B cell (primary cell): ENCODE measurements around the gene XCL1. TPM values are rescaled to one million over a fixed set of nuclear protein-coding genes. Genes with fewer than 3 reads are reported as not detected.
"Not testable (repeated sequence)": the region's sequence is repeated elsewhere in the genome, so short reads cannot be mapped to it uniquely, and the experiment has no call there.

Experiments
- ATAC-seq: fragments of 200-7000 bp; cut with Tn5 transposase; one replicate; pipeline ENCODE4 v1.10.0; 2021; ENCODE audit warnings: low read depth, mild to moderate bottlenecking, moderate number of reproducible peaks, moderate library complexity
- CTCF ChIA-PET: fragments of 350-600 bp; sonication (Branson Sonifier 250); formaldehyde crosslinking; loops from one replicate; lab custom pipeline; 2021; ENCODE audit warnings: antibody characterized with exemption, inconsistent platforms; lab: Charles Lee
- POLR2A ChIA-PET: fragments of 350-600 bp; sonication (Branson Sonifier 250); formaldehyde crosslinking; loops from one replicate; lab custom pipeline; 2021; ENCODE audit warnings: antibody characterized with exemption; lab: Charles Lee
- DNase-seq: peaks from one replicate; pipeline ENCODE4 v3.0.0; 2013
- H2AFZ ChIP-seq: 2 replicates; pipeline ENCODE4 v1.6.1; 2012; ENCODE audit warnings: mild to moderate bottlenecking, low read depth, low read length; ENCODE audit not compliant: insufficient read depth, poor library complexity, severe bottlenecking
- H3K27ac ChIP-seq, 2 donors: 1 replicate in 1 of 2; 2 replicates in 1 of 2; pipeline ENCODE4 v1.5.1; 2012 to 2013; ENCODE audit warnings: low read length in 2 of 2, mild to moderate bottlenecking in 2 of 2, moderate library complexity in 1 of 2
- H3K27me3 ChIP-seq, 4 experiments: fragments of 200-600 bp in 1 of 4; sonication (generic) in 1 of 4; replicated peaks in 1 of 4; 1 replicate in 2 of 4; 2 replicates in 2 of 4; pipeline versions ENCODE4 v1.6.1 to v1.7.0; 2013 to 2016; ENCODE audit warnings: low read length in 3 of 4, mild to moderate bottlenecking in 2 of 4, mixed read lengths in 1 of 4, moderate library complexity in 1 of 4; ENCODE audit not compliant: insufficient read depth in 4 of 4, control insufficient read depth in 3 of 4; ENCODE audit errors: control extremely low read depth in 1 of 4
- H3K36me3 ChIP-seq, 2 experiments: replicated peaks in 1 of 2; 1 replicate in 1 of 2; 2 replicates in 1 of 2; pipeline versions ENCODE4 v1.6.1 to v1.7.1; 2013; ENCODE audit warnings: low read length in 1 of 2; ENCODE audit not compliant: insufficient read depth in 2 of 2, control insufficient read depth in 1 of 2; ENCODE audit errors: control extremely low read depth in 1 of 2, extremely low read depth in 1 of 2
- H3K4me1 ChIP-seq, 2 donors: fragments of 200-600 bp in 1 of 2; sonication (generic) in 1 of 2; 1 replicate in 1 of 2; 2 replicates in 1 of 2; pipeline versions ENCODE4 v1.5.1 to v1.6.1; 2013 to 2017; ENCODE audit warnings: low read length in 2 of 2; ENCODE audit not compliant: control insufficient read depth in 2 of 2, insufficient read depth in 2 of 2
- H3K4me2 ChIP-seq: replicated peaks from 2 replicates; pipeline ENCODE3; 2012; ENCODE audit warnings: mild to moderate bottlenecking, low read depth, low read length; ENCODE audit not compliant: poor library complexity, severe bottlenecking
- H3K4me3 ChIP-seq, 5 experiments: fragments of 200-600 bp in 1 of 5; sonication (generic) in 1 of 5; 1 replicate in 3 of 5; 2 replicates in 2 of 5; pipeline versions ENCODE4 v1.5.1 to v1.7.0; 2011 to 2016; ENCODE audit warnings: low read length in 4 of 5, mild to moderate bottlenecking in 4 of 5, low read depth in 2 of 5, control low read depth in 1 of 5, moderate library complexity in 1 of 5; ENCODE audit not compliant: insufficient read depth in 1 of 5; ENCODE audit errors: control extremely low read depth in 1 of 5, extremely low read depth in 1 of 5
- H3K79me2 ChIP-seq: fragments of 200-600 bp; sonication (generic); one replicate; pipeline ENCODE4 v1.6.0; 2016; ENCODE audit warnings: low read length; ENCODE audit not compliant: control insufficient read depth, insufficient read depth
- H3K9ac ChIP-seq: fragments of 200-600 bp; sonication (generic); 2 replicates; pipeline ENCODE4 v1.6.1; 2017; ENCODE audit warnings: mild to moderate bottlenecking, low read length, moderate library complexity
- H3K9me3 ChIP-seq, 3 donors: one replicate each; pipeline versions ENCODE4 v1.6.1 to v1.7.1; 2013; ENCODE audit warnings: low read length in 2 of 3; ENCODE audit not compliant: control insufficient read depth in 2 of 3, insufficient read depth in 1 of 3; ENCODE audit errors: control extremely low read depth in 1 of 3
- H4K20me1 ChIP-seq: 2 replicates; pipeline ENCODE4 v1.6.0; 2012; ENCODE audit warnings: mild to moderate bottlenecking, low read length; ENCODE audit not compliant: insufficient read depth, control insufficient read depth, poor library complexity, severe bottlenecking
- H3K27ac Mint-ChIP-seq: one replicate; pipeline ENCODE4 v1.8.0; 2021; ENCODE audit warnings: mixed read lengths
- H3K27me3 Mint-ChIP-seq: one replicate; pipeline ENCODE4 v1.8.0; 2021; ENCODE audit warnings: mixed read lengths
- H3K4me1 Mint-ChIP-seq: one replicate; pipeline ENCODE4 v1.8.0; 2021; ENCODE audit warnings: mixed read lengths
- H3K4me3 Mint-ChIP-seq: one replicate; pipeline ENCODE4 v1.8.0; 2021; ENCODE audit warnings: mixed read lengths
- H3K9me3 Mint-ChIP-seq: one replicate; pipeline ENCODE4 v1.8.0; 2022; ENCODE audit warnings: mixed read lengths; ENCODE audit not compliant: insufficient read depth
- WGBS: methylation state at CpG from one replicate; pipeline ENCODE4 v1.1.5; 2013; ENCODE audit warnings: missing lambda C conversion rate; ENCODE audit not compliant: insufficient coverage; 5-methylcytosine and 5-hydroxymethylcytosine counted together
- intact Hi-C: fragments of 100-400 bp; cut with micrococcal nuclease; formaldehyde crosslinking; loops from one replicate; pipeline ENCODE4 v1.10.0; 2022
- polyA plus RNA-seq: library from polyadenylated mRNA; depleted of rRNA; stranded (reverse); fragments of >200 nt; gene quantifications from 2 replicates; pipeline ENCODE4 v1.2.3, GENCODE V29; 2012
- total RNA-seq, 2 donors: library from RNA; stranded (reverse); fragments of 120-200 nt in 1 of 2; gene quantifications; 1 replicate in 1 of 2; 2 replicates in 1 of 2; pipeline versions ENCODE4 v1.2.3 to v1.2.4, GENCODE V29; 2013 to 2022

Gene XCL1
- total and polyA plus RNA-seq, 2 donors (not counting 1 experiment from before 2014, with no cell fraction given), result 0.12 TPM; not detected in 1

GRCh38 chr1:168542978-168543377 lies 33.4 kb upstream of the XCL1 start:
- H3K4me1 Mint-ChIP-seq, H3K27ac ChIP-seq, DNase-seq, H3K36me3 ChIP-seq, CTCF ChIA-PET, H3K27ac Mint-ChIP-seq, H3K4me1 ChIP-seq, POLR2A ChIA-PET, H3K9ac ChIP-seq, H3K79me2 ChIP-seq, ATAC-seq, H2AFZ ChIP-seq, H3K27me3 ChIP-seq, H4K20me1 ChIP-seq, H3K9me3 ChIP-seq, H3K27me3 Mint-ChIP-seq, H3K4me3 ChIP-seq, H3K4me2 ChIP-seq, H3K4me3 Mint-ChIP-seq, H3K9me3 Mint-ChIP-seq: not testable (repeated sequence)
- intact Hi-C loops, result loop anchor here (2.0 kb wide), 1 partner anchor 36 kb away; no protein-coding TSS in a partner anchor
- 86% methylated on average over 1 of the region's 2 CpGs for WGBS

- H3K79me2 ChIP-seq, H2AFZ ChIP-seq, H3K36me3 ChIP-seq, H3K9ac ChIP-seq, H3K9me3 ChIP-seq, H3K4me1 Mint-ChIP-seq, H3K4me1 ChIP-seq, H4K20me1 ChIP-seq, H3K27me3 ChIP-seq, ATAC-seq, H3K4me3 Mint-ChIP-seq, H3K27ac ChIP-seq, H3K4me3 ChIP-seq, CTCF ChIA-PET, H3K27me3 Mint-ChIP-seq, DNase-seq, POLR2A ChIA-PET, H3K4me2 ChIP-seq, H3K9me3 Mint-ChIP-seq, H3K27ac Mint-ChIP-seq: not testable (repeated sequence)
- intact Hi-C loops, result loop anchor here (2.0 kb wide), 1 partner anchor 35 kb away; no protein-coding TSS in a partner anchor
- no CpG with 5 or more reads among the region's 8 CpGs for WGBS
These were observed 32.4 kb upstream of the XCL1 start, which contains the start of gene XCL2 for GRCh38 chr1:168543840-168544498. TSS of gene XCL2 (minus strand) at chr1:168543997. CDS start at chr1:168543964, 33 bp downstream.

GRCh38 chr1:168545678-168546552 lies 30.5 kb upstream of the XCL1 start:
- H3K9me3 Mint-ChIP-seq, H3K9me3 ChIP-seq, H3K9ac ChIP-seq, H3K4me3 Mint-ChIP-seq, intact Hi-C loops, H3K4me1 ChIP-seq, H2AFZ ChIP-seq, H3K27ac Mint-ChIP-seq, H4K20me1 ChIP-seq, H3K36me3 ChIP-seq, CTCF ChIA-PET, H3K27me3 ChIP-seq, POLR2A ChIA-PET, H3K27ac ChIP-seq, H3K4me2 ChIP-seq, H3K4me3 ChIP-seq, DNase-seq, H3K79me2 ChIP-seq, H3K27me3 Mint-ChIP-seq, ATAC-seq, H3K4me1 Mint-ChIP-seq: not testable (repeated sequence)
- no CpG with 5 or more reads among the region's 7 CpGs for WGBS

- H3K4me2 ChIP-seq, H4K20me1 ChIP-seq, CTCF ChIA-PET, H3K4me3 ChIP-seq, H3K27ac ChIP-seq, H3K4me3 Mint-ChIP-seq, H2AFZ ChIP-seq, H3K9ac ChIP-seq, POLR2A ChIA-PET, H3K79me2 ChIP-seq, H3K9me3 ChIP-seq, H3K4me1 ChIP-seq, intact Hi-C loops, H3K36me3 ChIP-seq, H3K4me1 Mint-ChIP-seq, H3K9me3 Mint-ChIP-seq, ATAC-seq, H3K27me3 ChIP-seq, H3K27me3 Mint-ChIP-seq, DNase-seq, H3K27ac Mint-ChIP-seq: not testable (repeated sequence)
- no CpG with 5 or more reads among the region's 3 CpGs for WGBS
These were observed 29.9 kb upstream of the XCL1 start for GRCh38 chr1:168546553-168546895.
